GM19324 (cell line): Measurements from ENCODE around the gene RECQL5.

Experiments
- ATAC-seq: cut with Tn5 transposase; IDR thresholded peaks from one replicate; pipeline ENCODE4 v1.9.1; 2021; ENCODE audit warnings: mild to moderate bottlenecking, moderate library complexity; ENCODE audit not compliant: unreplicated experiment, low FRiP score

Gene RECQL5

GRCh38 chr17:75621489-75621888 is 45.5 kb downstream of the RECQL5 start:
- no peak for ATAC-seq

- ATAC-seq: no peak
These were observed 47.2 kb downstream of the RECQL5 start for GRCh38 chr17:75619506-75620431.

GRCh38 chr17:75617675-75618074 is 49.3 kb downstream of the RECQL5 start:
- no peak for ATAC-seq

GRCh38 chr17:75617218-75617617 is 49.7 kb downstream of the RECQL5 start:
- ATAC-seq: no peak

GRCh38 chr17:75616521-75617122 is 50.3 kb downstream of the RECQL5 start:
- no peak for ATAC-seq

GRCh38 chr17:75615301-75615700 is 51.7 kb downstream of the RECQL5 start:
- ATAC-seq: no peak

GRCh38 chr17:75614556-75615270 is 52.2 kb downstream of the RECQL5 start:
- ATAC-seq: no peak

GRCh38 chr17:75614006-75614405 is 52.9 kb downstream of the RECQL5 start:
- no peak for ATAC-seq

- no peak for ATAC-seq
These were observed 53.9 kb downstream of the RECQL5 start for GRCh38 chr17:75612906-75613626.

GRCh38 chr17:75611851-75612429 is 55.0 kb downstream of the RECQL5 start:
- no peak for ATAC-seq

GRCh38 chr17:75610103-75610984 is 56.6 kb downstream of the RECQL5 start:
- ATAC-seq: no peak

- no peak for ATAC-seq
These were observed 59.9 kb downstream of the RECQL5 start for GRCh38 chr17:75607086-75607485.

- ATAC-seq: no peak
These were observed 61.2 kb downstream of the RECQL5 start for GRCh38 chr17:75605790-75606189.

GRCh38 chr17:75604034-75604695 is 62.8 kb downstream of the RECQL5 start:
- ATAC-seq: no peak

GRCh38 chr17:75603123-75603522 is 63.8 kb downstream of the RECQL5 start:
- ATAC-seq: no peak

- ATAC-seq: no peak
These were observed 64.3 kb downstream of the RECQL5 start for GRCh38 chr17:75602644-75603043.

- no peak for ATAC-seq
These were observed 65.6 kb downstream of the RECQL5 start for GRCh38 chr17:75601057-75601987.
